ENCODE measurements around the gene RAD51B.

DNA sequence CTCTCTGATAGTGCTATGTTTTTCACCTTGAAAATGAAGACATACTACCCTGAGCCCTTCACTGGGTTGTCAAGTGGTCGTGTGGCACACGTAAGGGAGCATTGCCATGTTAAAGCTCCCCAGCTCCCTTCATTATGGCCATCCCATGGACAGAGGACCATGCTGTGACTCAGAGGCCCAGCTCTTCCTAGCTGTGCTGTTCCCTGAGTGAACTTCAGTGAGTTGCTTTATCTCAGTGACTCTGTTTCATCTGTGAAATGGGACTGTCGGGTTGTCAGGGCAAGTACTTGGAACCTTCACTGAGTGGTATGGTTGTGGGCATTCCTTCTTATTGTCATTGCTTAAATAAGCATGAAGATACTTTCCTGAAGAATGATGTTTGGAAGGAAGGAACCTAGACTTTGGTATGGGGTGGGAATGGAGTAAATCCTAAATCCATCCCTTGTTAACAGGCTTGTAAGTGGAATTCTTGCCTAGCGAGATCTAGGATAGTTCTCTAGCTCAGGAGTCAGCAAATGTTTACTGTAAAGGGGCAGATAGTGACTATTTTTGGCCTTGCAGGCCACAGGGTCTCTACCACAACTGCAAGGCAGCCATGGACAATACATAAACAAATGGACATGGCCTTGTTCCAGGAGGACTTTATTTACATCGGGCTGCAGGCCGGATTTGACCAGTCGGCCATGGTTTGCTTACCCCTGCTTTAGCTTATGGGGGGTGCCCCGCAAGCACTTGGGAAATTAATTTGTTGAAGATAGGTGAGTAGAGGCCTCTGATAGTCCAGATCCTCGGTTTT is 689.8 kb downstream of the RAD51B start:
- TF ChIP-seq, protein P1, sequence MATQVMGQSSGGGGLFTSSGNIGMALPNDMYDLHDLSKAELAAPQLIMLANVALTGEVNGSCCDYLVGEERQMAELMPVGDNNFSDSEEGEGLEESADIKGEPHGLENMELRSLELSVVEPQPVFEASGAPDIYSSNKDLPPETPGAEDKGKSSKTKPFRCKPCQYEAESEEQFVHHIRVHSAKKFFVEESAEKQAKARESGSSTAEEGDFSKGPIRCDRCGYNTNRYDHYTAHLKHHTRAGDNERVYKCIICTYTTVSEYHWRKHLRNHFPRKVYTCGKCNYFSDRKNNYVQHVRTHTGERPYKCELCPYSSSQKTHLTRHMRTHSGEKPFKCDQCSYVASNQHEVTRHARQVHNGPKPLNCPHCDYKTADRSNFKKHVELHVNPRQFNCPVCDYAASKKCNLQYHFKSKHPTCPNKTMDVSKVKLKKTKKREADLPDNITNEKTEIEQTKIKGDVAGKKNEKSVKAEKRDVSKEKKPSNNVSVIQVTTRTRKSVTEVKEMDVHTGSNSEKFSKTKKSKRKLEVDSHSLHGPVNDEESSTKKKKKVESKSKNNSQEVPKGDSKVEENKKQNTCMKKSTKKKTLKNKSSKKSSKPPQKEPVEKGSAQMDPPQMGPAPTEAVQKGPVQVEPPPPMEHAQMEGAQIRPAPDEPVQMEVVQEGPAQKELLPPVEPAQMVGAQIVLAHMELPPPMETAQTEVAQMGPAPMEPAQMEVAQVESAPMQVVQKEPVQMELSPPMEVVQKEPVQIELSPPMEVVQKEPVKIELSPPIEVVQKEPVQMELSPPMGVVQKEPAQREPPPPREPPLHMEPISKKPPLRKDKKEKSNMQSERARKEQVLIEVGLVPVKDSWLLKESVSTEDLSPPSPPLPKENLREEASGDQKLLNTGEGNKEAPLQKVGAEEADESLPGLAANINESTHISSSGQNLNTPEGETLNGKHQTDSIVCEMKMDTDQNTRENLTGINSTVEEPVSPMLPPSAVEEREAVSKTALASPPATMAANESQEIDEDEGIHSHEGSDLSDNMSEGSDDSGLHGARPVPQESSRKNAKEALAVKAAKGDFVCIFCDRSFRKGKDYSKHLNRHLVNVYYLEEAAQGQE (tag by site-specific recombination; IDR thresholded peaks at IDR 0.05) = no peak
- TF ChIP-seq, protein P2, sequence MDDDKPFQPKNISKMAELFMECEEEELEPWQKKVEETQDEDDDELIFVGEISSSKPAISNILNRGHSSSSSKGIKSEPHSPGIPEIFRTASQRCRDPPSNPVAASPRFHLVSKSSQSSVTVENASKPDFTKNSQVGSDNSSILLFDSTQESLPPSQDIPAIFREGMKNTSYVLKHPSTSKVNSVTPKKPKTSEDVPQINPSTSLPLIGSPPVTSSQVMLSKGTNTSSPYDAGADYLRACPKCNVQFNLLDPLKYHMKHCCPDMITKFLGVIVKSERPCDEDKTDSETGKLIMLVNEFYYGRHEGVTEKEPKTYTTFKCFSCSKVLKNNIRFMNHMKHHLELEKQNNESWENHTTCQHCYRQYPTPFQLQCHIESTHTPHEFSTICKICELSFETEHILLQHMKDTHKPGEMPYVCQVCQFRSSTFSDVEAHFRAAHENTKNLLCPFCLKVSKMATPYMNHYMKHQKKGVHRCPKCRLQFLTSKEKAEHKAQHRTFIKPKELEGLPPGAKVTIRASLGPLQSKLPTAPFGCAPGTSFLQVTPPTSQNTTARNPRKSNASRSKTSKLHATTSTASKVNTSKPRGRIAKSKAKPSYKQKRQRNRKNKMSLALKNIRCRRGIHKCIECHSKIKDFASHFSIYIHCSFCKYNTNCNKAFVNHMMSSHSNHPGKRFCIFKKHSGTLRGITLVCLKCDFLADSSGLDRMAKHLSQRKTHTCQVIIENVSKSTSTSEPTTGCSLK (tag by site-specific recombination; IDR thresholded peaks at IDR 0.05) = no peak

Data from HEK293 (cell line).